C4-2B (cell line): ENCODE results near the gene ADAM15.

ENCODE experiments used
- H3K27ac ChIP-seq: fragments of 450-650 bp; 2 replicates; pipeline ENCODE4 v1.5.1; 2017
- CTCF ChIP-seq: fragments of 450-650 bp; conservative IDR thresholded peaks from 2 replicates; pipeline ENCODE4 v1.5.1; 2017; ENCODE audit warnings: mild to moderate bottlenecking
- ZFX ChIP-seq: fragments of 450-650 bp; IDR thresholded peaks from 2 replicates; pipeline ENCODE4 v1.6.1; 2017

The ADAM15 gene

GRCh38 chr1:155053531-155054105 lies 2.5 kb downstream of the ADAM15 start:
- H3K27ac ChIP-seq, result no peak overlapping the region
- TF ChIP-seq CTCF (no peak), ZFX (no peak)

- no peak overlapping the region for H3K27ac ChIP-seq
- TF ChIP-seq CTCF (no peak), ZFX (no peak)
These were observed 6.0 kb downstream of the ADAM15 start for GRCh38 chr1:155057104-155057503.

- no peak overlapping the region for H3K27ac ChIP-seq
- TF ChIP-seq ZFX (no peak), CTCF (no peak; the same call in 1 of the 2 replicates)
These were observed 6.7 kb downstream of the ADAM15 start for GRCh38 chr1:155057788-155058211.

- no peak overlapping the region; the same call in 1 of the 2 replicates for H3K27ac ChIP-seq
- no peak for TF ChIP-seq ZFX
- no peak for TF ChIP-seq CTCF
These were observed 9.6 kb downstream of the ADAM15 start for GRCh38 chr1:155060736-155061135.

GRCh38 chr1:155061381-155062150 lies 10.4 kb downstream of the ADAM15 start:
- peak overlapping the region; percentile 0; the same call in 1 of the 2 replicates for H3K27ac ChIP-seq
- TF ChIP-seq ZFX (no peak), CTCF (peak; percentile 98)

GRCh38 chr1:155062151-155062686 lies 11.1 kb downstream of the ADAM15 start:
- no peak for TF ChIP-seq CTCF
- TF ChIP-seq ZFX, result no peak
- H3K27ac ChIP-seq, result peak overlapping the region; percentile 0; the same call in 1 of the 2 replicates
